Astrocyte (in vitro differentiated cells and primary cell): Measurements from ENCODE around the gene IQSEC2.
A peak's percentile ranks its signal among the peaks of the same experiment; 100 is the strongest.

ENCODE experiments used
- EZH2 ChIP-seq: IDR thresholded peaks from 2 replicates; pipeline ENCODE4 v1.6.1; 2012; ENCODE audit warnings: mild to moderate bottlenecking, low read length, inconsistent platforms; ENCODE audit not compliant: insufficient read depth
- TF ChIP-seq, protein P1 (sequence below): IDR thresholded peaks from 2 replicates; pipeline ENCODE4 v1.5.1; 2011; ENCODE audit warnings: low read depth, mild to moderate bottlenecking, inconsistent platforms, low read length, moderate library complexity; ENCODE audit not compliant: insufficient read depth

- TF ChIP-seq, protein P1, sequence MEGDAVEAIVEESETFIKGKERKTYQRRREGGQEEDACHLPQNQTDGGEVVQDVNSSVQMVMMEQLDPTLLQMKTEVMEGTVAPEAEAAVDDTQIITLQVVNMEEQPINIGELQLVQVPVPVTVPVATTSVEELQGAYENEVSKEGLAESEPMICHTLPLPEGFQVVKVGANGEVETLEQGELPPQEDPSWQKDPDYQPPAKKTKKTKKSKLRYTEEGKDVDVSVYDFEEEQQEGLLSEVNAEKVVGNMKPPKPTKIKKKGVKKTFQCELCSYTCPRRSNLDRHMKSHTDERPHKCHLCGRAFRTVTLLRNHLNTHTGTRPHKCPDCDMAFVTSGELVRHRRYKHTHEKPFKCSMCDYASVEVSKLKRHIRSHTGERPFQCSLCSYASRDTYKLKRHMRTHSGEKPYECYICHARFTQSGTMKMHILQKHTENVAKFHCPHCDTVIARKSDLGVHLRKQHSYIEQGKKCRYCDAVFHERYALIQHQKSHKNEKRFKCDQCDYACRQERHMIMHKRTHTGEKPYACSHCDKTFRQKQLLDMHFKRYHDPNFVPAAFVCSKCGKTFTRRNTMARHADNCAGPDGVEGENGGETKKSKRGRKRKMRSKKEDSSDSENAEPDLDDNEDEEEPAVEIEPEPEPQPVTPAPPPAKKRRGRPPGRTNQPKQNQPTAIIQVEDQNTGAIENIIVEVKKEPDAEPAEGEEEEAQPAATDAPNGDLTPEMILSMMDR, result peak; percentile 50
- TF ChIP-seq EZH2, result no peak
Observed at GRCh38 chrX:53284684-53285447, 3.5 kb upstream of the IQSEC2 start.
